ENCODE measurements around the gene MSRB1. TPM values are rescaled to one million over a fixed set of nuclear protein-coding genes. Genes with fewer than 3 reads are reported as not detected.

Gene MSRB1
- total and polyA plus RNA-seq, 2 of the 8 experiments (the other 6 are each of a cell fraction or from before 2014, with no cell fraction given), result 28.2 to 51.4 TPM

DNA sequence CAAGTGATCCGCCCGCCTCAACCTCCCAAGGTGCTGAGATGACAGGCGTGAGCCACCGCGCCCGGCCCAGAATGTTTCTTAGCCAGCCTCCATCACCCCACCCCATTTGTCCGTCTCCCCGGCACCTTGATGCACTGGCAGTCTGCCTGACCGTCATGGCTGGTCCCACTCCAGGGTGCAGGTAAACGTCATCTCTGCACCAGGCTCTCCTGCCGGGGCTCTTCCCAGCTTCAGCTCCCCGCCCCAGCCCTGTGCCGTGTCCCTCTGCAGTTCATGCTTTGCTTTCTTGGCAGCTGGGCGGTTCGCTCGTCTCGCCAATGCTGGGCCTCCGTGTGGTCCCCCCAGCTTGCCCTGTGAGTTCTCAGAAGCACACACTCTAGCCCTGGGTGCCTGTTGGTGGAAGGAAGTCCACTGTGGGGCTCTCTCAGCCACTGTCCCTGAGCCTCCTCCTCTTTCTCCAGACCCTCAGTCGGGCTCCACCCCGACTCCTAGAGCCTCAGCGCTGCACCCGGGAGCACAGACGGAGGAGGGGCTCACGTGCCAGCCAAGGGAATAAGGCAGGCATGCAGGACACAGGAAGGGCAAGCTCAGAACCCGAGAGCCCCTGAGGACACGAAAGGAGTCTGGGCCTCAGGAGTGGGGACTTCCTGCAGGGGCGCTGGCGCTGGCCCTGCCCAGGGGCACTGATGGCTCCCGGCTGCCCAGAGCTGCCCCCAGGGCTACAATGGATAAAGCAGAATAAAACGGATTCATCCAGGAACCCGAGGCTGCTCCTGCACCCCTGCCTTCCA, 36.7 kb downstream of the MSRB1 start:
- Histone ChIP-seq H3K56ac (replicated peaks; ENCODE audit: insufficient read length, low read depth, low read length) (no peak overlapping the region), H2BK15ac (ENCODE audit: low read length) (no peak overlapping the region), H3K9me3 (ENCODE audit: insufficient read depth in 2 of 2, low read depth in 1 of 2, low read length in 1 of 2) (no peaks in the 10 kb centered on the region), H3K79me1 (ENCODE audit: low read depth, low read length) (no peaks in the 10 kb centered on the region), H3K4me3 (ENCODE audit: extremely low read depth in 1 of 4, insufficient read depth in 2 of 4, low read depth in 3 of 4, low read length in 4 of 4) (no peak overlapping the region), H2BK20ac (ENCODE audit: low read length) (0 out of 2 replicates have a peak overlapping the region, but pooled peaks have one; percentile 7), H3K9ac (replicated peaks in 1 of 4; ENCODE audit: extremely low read depth in 1 of 4, low read depth in 3 of 4, low read length in 3 of 4) (no peak overlapping the region), H3K36me3 (ENCODE audit: control insufficient read depth in 2 of 4, insufficient read depth in 4 of 4, low read length in 3 of 4) (no peaks in the 10 kb centered on the region), H3K4me1 (replicated peaks in 1 of 4; ENCODE audit: control insufficient read depth in 3 of 4, insufficient read depth in 4 of 4, low read length in 3 of 4) (peaks cover 0 to 17% (median 3%) of the 10 kb centered on the region in 4 experiments; a peak in 3 of 7 replicates), H3K4me2 (ENCODE audit: insufficient read depth in 1 of 2, low read depth in 2 of 2, low read length in 2 of 2) (no peak overlapping the region), H3K27me3 (replicated peaks in 1 of 4; ENCODE audit: control insufficient read depth in 3 of 4, extremely low read depth in 1 of 4, insufficient read depth in 3 of 4, low read length in 3 of 4) (peaks cover 0 to 2% (median 0%) of the 10 kb centered on the region in 4 experiments; a peak in 2 of 7 replicates), H3K27ac (ENCODE audit: low read depth, low read length) (no peak overlapping the region), H2BK120ac (replicated peaks; ENCODE audit: low read depth, low read length) (no peak overlapping the region), H3K79me2 (ENCODE audit: control insufficient read depth in 1 of 2, insufficient read depth in 2 of 2, low read length in 2 of 2) (no peaks in the 10 kb centered on the region), H4K20me1 (replicated peaks in 1 of 2; ENCODE audit: control insufficient read depth in 1 of 2, insufficient read depth in 2 of 2, low read length in 2 of 2) (no peaks in the 10 kb centered on the region), H2AK5ac (ENCODE audit: low read depth, low read length) (no peak overlapping the region), H2BK12ac (ENCODE audit: low read depth, low read length) (no peak overlapping the region), H4K91ac (replicated peaks; ENCODE audit: insufficient read length, low read length) (no peak overlapping the region), H3K14ac (ENCODE audit: insufficient read length) (no peak overlapping the region), H3K18ac (ENCODE audit: extremely low read depth, low read length) (no peak overlapping the region), H4K8ac (ENCODE audit: extremely low read depth, insufficient read depth, low read length) (peak overlapping the region; percentile 35; the same call in 1 of the 2 replicates), H2BK5ac (ENCODE audit: low read depth, low read length) (no peak overlapping the region), H4K5ac (ENCODE audit: insufficient read length, low read depth, low read length) (no peak overlapping the region), H3K23ac (ENCODE audit: insufficient read length) (no peak overlapping the region), H2AFZ (ENCODE audit: low read length) (0 out of 2 replicates have a peak overlapping the region, but pooled peaks have one; percentile 53), H3K23me2 (ENCODE audit: low read depth, low read length) (no peaks in the 10 kb centered on the region), H3K4ac (replicated peaks; ENCODE audit: insufficient read length, low read depth, low read length) (no peak overlapping the region)
- POLR2A ChIA-PET (ENCODE audit: partially characterized antibody), result interaction anchor here (1.0 to 3.6 kb wide), 4 partner anchors 10 to 59 kb away, joined by 3 to 17 read pairs (median 5); partner anchors contain the start of genes HS3ST6 and RPS2
- WGBS, 2 experiments (ENCODE audit: extremely low coverage in 1 of 2, insufficient coverage in 1 of 2, insufficient read length in 1 of 2, insufficient replicate concordance in 2 of 2, low coverage in 1 of 2, low lambda C conversion rate in 2 of 2, missing lambda C conversion rate in 1 of 2), result 81% methylated on average over 31 of the region's 31 CpGs; no CpG with 5 or more reads in 1 of the 2 experiments
- CTCF ChIA-PET (ENCODE audit: partially characterized antibody), result interaction anchor here (0.9 to 1.7 kb wide), 3 partner anchors 9 to 27 kb away, joined by 3 read pairs; no protein-coding TSS in a partner anchor
- FAIRE-seq, result no peak
- DNase-seq (ENCODE audit: low read depth in 1 of 2, low spot score in 2 of 2), result no peak
- no peak for TF ChIP-seq GABPA (IDR thresholded peaks at IDR 0.05; ENCODE audit: borderline replicate concordance, insufficient read depth, low read length)

Data from H1 (cell line).